ENCODE measurements around the gene CLEC4M.

Gene CLEC4M

GRCh38 chr19:7784856-7785255 lies 21.8 kb downstream of the CLEC4M start:
- Histone ChIP-seq H3K9me3 (ENCODE audit: severe bottlenecking) (peaks cover 5% of the 10 kb centered on the region), H3K27ac (no peak overlapping the region), H3K27me3 (ENCODE audit: insufficient read depth, low read depth, severe bottlenecking) (no peaks in the 10 kb centered on the region), H3K4me3 (ENCODE audit: low read depth, low read length) (no peak overlapping the region), H3K36me3 (no peaks in the 10 kb centered on the region)
- no peak for TF ChIP-seq CTCF (IDR thresholded peaks at IDR 0.05; ENCODE audit: low read depth, low read length)
- no peak for DNase-seq

GRCh38 chr19:7787141-7787540 lies 24.1 kb downstream of the CLEC4M start:
- Histone ChIP-seq H3K9me3 (ENCODE audit: severe bottlenecking) (peaks cover 5% of the 10 kb centered on the region), H3K27ac (no peak overlapping the region), H3K36me3 (no peaks in the 10 kb centered on the region), H3K4me3 (ENCODE audit: low read depth, low read length) (no peak overlapping the region), H3K27me3 (ENCODE audit: insufficient read depth, low read depth, severe bottlenecking) (no peaks in the 10 kb centered on the region)
- DNase-seq, result no peak
- no peak for TF ChIP-seq CTCF (IDR thresholded peaks at IDR 0.05; ENCODE audit: low read depth, low read length)

- TF ChIP-seq CTCF (IDR thresholded peaks at IDR 0.05; ENCODE audit: low read depth, low read length), result no peak
- H3K27me3 ChIP-seq (ENCODE audit: insufficient read depth, low read depth, severe bottlenecking), result no peaks in the 10 kb centered on the region
- H3K4me3 ChIP-seq (ENCODE audit: low read depth, low read length), result no peak overlapping the region
- H3K36me3 ChIP-seq, result no peaks in the 10 kb centered on the region
- H3K9me3 ChIP-seq (ENCODE audit: severe bottlenecking), result peaks cover 5% of the 10 kb centered on the region
- DNase-seq, result no peak
- H3K27ac ChIP-seq, result no peak overlapping the region
These were observed 24.6 kb downstream of the CLEC4M start for GRCh38 chr19:7787602-7788177.

GRCh38 chr19:7788178-7788932 lies 25.3 kb downstream of the CLEC4M start:
- Histone ChIP-seq H3K9me3 (ENCODE audit: severe bottlenecking) (peaks cover 5% of the 10 kb centered on the region), H3K36me3 (no peaks in the 10 kb centered on the region), H3K27ac (no peak overlapping the region), H3K27me3 (ENCODE audit: insufficient read depth, low read depth, severe bottlenecking) (no peaks in the 10 kb centered on the region), H3K4me3 (ENCODE audit: low read depth, low read length) (no peak overlapping the region)
- TF ChIP-seq CTCF (IDR thresholded peaks at IDR 0.05; ENCODE audit: low read depth, low read length), result no peak
- no peak for DNase-seq

GRCh38 chr19:7788933-7789323 lies 25.9 kb downstream of the CLEC4M start:
- Histone ChIP-seq H3K27me3 (ENCODE audit: insufficient read depth, low read depth, severe bottlenecking) (no peaks in the 10 kb centered on the region), H3K4me3 (ENCODE audit: low read depth, low read length) (no peak overlapping the region), H3K9me3 (ENCODE audit: severe bottlenecking) (peaks cover 5% of the 10 kb centered on the region), H3K36me3 (no peaks in the 10 kb centered on the region), H3K27ac (no peak overlapping the region)
- no peak for DNase-seq
- no peak for TF ChIP-seq CTCF (IDR thresholded peaks at IDR 0.05; ENCODE audit: low read depth, low read length)
